ENCODE data around the gene RAB34.
A peak's percentile ranks its signal among the peaks of the same experiment; 100 is the strongest.
"Not testable (repeated sequence)": the region's sequence is repeated elsewhere in the genome, so short reads cannot be mapped to it uniquely, and the experiment has no call there.

RAB34 gene

DNA sequence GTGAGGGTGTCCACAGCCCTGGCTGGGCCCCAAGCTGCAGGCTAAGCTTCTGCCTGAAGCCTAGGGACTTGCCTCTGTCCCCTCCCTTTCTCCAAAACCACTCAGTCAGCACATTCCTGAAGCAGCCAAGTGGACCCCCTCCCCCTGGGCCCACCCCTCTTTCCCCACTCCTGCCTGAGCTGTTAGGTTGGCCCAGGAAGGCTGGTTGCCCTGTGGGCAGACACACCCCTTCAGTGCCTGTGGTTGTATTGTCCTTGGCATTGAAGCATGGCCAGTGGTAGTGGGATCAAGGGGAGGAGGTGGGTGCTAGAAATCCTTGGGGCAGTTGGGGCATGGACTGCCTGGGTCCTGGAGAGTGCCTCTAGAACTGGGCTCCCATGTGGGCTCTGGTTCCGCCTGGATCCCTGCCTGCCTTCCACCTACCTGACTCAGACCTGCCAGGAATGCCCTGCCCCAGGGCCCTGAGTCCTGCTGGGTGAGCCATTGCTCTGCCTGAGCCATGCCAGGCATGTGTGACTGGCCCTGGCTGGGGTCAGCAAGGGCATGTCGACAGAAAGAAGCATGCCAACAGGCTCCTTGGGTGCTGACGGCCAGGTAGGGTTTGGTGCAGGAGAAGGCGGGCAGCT, 28.2 kb upstream of the RAB34 start:
- DNase-seq, result no peak

DNA sequence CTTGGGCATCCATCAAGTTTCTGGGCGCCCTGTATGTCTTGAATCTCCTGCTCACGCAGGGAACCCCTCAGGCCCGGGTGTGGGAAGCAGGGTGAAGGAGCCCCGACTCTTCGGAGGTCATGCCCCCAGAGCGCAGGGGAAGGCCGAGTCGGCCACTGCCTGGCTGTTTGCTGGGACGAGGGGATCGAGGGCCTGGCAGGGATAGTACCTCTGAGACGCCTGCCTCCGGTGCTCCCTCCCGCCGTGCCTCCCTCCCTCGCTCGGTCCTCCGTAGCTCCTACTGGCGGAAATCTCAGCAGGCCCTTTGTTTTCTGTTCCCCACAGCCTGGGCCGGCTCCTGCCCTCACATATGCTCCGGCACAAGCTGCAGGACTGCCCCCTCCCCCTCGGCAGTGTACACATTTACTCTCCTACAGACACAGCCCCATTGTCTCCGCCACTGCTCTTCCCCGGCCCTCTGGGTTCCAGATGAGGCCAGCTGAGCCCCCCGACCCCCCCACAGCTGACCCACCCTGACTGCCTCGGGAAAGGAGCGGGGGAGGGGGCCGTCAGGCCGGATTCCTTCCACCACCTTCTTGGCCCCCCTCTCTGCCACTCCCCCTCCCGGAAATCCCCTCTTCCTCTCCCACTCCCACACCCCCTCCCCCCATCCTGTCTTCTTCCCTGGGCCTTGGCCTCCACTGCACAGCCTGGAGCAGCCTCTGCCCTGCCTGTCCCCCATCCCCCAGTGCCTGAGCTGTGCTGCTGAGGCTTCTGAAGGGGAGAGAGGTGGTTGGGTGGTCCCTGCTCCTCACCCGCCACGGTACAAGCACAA, 27.5 kb upstream of the RAB34 start:
- peak; percentile 46 for DNase-seq

DNA sequence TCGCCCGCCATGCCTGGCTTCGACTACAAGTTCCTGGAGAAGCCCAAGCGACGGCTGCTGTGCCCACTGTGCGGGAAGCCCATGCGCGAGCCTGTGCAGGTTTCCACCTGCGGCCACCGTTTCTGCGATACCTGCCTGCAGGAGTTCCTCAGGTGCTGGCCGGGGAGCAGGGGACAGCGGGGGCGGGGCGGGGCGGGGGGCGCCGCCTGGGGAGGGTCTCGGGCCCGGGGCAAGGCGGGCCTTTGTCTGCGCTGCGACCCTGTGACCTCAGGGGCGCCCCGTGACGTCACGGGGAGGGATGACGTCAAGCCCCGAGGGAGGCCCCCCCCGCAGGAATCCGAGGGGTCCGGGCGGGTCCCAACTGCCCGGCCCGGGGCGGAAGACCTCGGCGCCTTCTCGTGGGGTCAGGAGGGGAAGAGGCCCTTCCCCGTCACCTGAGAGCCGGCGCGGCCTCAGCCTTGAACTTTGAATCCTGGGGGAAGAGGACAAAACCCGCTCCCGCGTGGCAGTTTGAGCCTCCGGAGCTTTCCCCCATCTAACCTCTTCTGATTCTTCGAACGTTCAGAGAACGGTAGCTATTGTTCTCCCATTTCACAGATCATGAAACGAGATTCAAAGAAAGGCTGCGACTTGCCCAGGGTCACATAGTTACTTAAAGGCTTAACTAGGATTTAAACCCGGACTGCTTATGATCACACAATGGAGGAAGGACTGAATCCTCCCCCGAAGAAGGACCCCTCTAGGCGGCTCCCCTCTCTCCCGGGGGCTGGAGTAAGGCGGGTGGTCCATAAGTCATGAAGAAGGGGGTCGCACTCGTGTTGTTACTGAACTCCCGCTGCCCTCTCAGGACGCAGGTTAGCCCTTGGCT, 26.7 kb upstream of the RAB34 start:
- peak; percentile 79 for DNase-seq

DNA sequence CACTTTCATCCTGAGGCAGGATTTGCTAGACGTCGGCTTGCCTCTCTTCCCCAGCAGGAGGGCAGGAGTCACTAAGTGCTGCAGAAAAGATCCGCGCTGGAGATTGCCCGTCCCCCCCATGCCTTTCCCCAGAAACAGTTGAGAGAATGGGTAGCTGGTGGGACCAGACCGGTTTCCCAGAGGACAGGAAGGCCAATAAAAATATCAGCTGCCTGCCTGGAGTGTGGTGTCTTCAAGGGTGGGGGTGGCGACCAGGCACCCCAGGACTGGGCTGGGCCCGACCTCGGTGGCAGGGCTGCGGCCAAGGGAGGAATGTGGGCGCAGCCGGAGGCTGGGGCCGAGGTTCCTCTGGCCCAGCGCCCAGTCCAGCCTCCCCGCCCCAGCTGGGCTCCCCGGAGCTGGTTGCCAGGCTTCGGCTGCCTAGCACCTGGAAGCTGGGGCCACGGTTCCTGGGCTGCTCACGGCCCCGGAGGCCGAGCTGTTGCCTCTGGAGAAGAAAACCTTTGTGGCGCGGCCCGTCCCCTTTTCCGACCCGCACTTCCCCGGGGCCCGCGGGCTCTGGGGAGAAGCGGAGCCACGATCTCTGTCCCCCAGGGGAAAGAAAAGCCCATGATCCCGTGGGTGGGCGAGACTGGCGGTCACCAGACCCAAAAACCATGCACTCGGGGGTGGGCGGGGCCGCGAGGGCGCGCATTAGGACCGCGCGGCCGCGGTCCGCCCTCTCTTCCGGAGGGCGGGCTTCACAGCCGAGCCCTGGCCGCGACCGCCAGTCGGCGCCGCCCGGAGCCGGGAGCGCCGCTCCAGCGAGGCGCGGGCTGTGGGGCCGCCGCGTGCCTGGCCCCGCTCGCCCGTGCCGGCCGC, 25.8 kb upstream of the RAB34 start, which contains the start of gene TRAF4:
Gene TRAF4, plus strand, starts transcription at position 769 of the 861 bp plus-strand sequence. CDS start 102 bp downstream, outside the sequence.
- DNase-seq, result peak; percentile 85

DNA sequence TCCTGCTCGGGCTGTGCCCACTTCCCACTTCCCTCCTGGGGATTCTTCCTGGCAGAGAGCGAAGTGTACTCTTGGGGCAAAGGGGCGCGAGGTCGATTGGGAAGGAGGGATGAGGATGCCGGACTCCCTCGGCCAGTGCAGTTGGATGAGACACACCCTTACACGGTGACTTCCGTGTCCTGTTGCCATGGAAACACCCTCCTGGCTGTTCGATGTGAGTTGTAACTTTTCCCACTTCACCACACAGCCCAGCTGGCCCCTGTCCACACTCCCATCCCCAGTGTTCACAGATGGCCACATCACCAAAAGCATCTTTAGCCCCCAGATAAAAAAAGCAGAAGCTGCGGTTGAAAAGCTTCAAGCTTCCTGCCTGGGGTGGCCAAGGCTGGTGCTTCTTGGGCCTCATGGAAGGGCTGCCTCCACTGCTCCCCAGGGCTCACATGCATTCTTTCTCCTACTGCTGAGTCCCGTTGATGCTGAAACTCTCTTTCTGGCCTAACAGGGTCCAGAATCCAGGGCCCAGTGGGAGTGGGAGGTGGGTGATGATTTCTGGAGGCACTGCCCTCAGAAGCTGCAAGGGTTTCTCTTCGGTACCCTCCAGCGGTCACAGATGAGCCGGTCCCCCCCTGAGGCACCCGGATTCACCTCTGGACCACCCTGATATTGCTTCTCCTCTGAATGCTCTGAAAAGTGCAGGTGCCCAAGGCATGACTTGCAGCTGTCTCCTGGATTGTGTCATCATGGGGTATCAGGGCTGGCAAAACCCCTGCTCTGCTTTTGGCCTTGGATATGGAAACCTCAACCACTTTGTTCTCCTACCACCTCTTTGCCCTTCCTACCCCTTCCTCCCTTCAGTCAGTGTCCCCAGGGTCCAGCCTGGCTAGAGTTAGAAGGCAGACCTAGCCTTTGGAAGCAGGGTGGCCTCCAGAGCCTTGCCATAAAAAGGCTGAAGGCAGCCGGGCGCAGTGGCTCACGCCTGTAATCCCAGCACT, 24.0 kb upstream of the RAB34 start:
- DNase-seq, result no peak

DNA sequence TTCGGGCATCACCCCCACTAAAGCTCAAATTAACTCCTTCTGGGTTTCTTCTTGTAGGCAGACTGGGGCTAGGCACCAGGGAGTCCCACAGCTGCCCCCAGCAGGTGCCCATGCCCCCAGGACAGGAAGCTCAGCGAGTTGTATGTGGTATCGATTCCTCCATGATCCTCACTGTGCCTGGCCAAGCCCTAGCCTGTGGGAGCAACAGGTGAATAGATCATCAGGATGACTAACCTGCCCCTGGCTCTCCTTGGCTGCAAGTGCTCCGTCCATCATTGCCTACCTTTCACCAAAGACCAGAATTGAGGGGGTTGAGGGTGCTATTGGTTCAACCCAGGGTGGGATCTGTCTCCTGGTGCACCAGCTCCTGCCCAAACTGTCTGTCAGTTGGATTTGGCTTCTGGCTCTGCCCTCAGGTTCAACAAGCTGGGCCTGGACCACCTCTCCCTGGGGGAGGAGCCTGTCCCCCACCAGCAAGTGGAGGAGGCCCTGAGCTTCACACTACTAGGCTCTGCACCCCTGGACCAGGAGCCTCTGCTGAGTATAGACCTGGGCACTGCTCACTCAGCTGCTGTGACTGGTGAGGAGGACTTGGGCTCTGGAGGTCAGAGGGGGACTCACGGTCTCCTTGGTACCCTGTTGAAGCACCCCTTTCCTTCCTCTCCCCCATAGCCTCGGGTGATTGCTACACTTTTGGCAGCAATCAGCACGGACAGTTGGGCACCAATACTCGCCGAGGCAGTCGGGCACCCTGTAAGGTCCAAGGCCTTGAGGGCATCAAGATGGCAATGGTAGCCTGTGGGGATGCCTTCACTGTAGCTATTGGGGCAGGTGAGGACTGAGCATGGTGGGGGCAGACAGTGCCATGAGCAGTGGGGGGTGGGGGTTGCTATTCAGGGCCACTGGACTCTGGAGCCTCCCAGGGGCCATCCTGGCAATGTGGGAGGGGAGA, 23.0 kb upstream of the RAB34 start:
- no peak for DNase-seq

DNA sequence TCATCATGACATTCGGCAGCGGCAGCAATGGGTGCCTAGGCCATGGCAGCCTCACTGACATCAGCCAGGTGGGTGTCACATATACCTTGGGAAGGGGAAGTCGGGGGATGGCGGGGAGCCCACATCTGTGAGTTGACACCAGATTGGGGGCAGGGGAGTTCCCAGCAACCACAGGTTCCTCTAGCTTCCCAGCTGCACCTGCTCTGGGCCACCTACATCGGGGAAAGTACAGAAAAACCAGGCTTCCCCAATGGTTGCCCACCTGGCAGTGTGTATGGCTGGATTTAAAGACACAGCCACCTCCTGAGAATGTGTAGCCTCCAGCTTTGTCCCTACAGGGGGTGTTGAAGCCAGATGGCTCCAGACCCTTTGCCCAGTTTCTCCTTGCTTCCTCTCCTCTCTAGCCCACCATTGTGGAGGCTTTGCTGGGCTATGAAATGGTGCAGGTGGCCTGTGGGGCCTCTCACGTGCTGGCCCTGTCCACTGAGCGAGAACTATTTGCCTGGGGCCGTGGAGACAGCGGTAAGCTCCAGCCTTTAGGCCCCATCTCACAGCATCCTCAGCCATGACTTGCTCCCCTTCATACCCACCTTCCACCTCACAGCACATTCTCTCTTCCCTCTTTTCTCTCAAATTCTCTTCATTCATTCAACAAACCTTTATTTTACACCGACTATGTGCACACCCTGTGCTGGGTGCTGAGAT, 21.2 kb upstream of the RAB34 start:
- no peak for DNase-seq

DNA sequence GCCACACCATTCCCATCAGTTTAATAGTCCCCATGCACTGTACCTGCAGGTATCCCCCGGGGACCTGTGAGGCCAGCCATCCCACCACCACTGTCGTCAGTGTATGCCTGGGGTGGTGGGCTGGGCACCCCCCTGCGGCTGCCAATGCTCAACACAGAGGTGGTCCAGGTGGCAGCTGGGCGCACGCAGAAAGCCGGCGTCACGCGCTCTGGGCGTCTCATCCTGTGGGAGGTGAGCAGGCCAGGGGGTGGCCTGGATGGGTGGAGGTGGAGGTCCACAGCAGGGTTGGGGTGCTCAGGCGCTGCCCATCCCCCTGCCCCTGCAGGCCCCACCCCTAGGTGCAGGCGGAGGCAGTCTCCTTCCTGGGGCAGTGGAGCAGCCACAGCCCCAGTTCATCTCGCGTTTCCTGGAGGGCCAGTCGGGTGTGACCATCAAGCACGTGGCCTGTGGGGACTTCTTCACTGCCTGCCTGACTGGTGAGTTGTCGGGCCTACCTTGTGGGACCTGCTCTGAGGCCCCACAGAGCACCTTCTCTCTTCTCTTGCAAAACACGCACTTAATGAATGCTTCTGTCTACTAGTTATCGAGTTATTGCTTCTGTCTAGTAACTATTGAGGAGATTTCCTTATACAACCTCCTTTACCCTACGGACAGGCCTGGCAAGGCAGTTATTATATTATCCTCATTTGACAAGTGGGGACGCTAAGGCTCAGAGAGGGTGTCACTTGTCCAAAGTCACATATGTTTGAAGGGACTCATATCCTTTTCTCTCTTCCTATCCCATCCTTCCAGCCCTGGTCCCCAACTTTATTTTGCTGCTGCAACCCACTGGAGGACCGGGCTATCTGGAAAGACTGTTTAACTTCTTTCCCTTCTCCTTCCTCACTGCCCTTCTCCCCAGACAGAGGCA, 20.4 kb upstream of the RAB34 start:
- DNase-seq, result no peak

DNA sequence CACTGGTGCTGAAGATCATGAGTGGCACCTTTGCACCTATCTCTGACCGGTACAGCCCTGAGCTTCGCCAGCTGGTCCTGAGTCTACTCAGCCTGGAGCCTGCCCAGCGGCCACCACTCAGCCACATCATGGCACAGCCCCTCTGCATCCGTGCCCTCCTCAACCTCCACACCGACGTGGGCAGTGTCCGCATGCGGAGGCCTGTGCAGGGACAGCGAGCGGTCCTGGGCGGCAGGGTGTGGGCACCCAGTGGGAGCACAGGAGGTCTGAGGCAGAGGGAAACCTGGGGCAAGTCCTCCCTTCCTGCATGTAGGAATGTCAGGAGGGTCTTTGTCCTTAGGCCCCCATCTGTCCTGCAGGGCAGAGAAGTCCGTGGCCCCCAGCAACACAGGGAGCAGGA, 19.6 kb upstream of the RAB34 start:
- no peak for DNase-seq

DNA sequence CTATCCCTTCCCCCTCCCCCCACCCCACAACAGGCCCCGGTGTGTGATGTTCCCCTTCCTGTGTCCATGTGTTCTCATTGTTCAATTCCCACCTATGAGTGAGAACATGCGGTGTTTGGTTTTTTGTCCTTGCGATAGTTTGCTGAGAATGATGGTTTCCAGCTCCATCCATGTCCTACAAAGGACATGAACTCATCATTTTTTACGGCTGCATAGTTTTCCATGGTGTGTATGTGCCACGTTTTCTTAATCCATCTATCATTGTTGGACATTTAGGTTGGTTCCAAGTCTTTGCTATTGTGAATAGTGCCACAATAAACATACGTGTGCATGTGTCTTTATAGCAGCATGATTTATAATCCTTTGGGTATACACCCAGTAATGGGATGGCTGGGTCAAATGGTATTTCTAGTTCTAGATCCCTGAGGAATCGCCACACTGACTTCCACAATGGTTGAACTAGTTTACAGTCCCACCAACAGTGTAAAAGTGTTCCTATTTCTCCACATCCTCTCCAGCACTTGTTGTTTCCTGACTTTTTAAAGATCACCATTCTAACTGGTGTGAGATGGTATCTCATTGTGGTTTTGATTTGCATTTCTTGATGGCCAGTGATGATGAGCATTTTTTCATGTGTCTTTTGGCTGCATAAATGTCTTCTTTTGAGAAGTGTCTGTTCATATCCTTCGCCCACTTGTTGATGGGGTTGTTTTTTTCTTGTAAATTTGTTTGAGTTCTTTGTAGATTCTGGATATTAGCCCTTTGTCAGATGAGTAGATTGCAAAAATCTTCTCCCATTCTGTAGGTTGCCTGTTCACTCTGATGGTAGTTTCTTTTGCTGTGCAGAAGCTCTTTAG, 18.5 kb upstream of the RAB34 start:
- DNase-seq, result not testable (repeated sequence)

DNA sequence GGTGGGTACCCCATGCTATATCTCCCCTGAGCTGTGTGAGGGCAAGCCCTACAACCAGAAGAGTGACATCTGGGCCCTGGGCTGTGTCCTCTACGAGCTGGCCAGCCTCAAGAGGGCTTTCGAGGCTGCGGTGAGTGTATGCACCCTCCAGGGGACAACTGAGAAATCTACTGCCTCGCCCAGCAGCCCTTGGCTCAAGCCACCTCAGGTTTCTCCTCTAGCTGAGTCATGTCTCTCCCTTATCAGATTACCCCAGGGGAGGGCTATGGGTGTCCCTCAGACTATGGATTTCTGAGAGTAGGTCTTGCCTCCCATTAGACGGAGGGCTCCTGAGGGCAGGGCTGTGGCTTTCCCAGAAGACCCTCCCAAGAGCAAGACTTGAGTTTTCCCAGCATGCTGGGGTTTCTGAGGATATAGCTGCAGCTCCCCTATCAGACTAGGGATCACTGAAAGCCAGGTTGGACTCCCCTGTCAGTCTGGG, 17.6 kb upstream of the RAB34 start:
- no peak for DNase-seq

DNA sequence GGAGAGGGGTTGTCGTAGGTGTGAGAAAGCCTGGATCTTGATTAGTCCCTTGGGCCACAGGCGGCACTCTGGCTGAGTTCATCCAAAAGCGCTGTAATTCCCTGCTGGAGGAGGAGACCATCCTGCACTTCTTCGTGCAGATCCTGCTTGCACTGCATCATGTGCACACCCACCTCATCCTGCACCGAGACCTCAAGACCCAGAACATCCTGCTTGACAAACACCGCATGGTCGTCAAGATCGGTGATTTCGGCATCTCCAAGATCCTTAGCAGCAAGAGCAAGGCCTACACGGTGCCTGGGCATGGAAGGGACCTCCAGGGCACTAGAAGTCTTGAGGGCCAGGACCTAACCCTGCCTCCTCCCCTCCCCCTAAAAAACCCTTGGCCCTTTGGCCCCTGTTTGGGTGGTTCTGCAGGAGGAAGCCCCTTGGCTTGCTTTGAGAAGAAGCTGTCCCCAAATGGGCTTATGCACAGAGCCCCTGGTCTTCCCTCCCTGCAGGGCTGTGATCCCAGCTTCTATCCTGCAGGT, 17.1 kb upstream of the RAB34 start:
- DNase-seq, result no peak

DNA sequence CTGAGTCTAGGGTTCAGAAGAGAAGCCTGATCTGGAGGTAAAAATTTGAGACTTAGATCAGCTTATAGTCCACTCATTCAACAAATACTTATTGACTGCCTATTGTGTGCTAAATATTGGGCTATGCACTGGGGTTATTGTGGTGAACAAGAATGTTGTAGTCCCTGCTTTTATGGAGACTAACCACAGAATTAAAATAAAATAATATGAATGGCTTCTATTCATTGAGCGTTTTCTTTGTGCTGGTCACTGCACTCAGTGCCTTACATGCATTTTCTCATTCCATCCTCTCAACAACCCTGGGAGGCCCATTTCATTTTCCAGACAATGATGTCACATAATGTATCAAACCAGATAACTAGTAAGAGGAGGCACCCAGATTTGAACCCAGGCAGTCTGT, 15.7 kb upstream of the RAB34 start:
- DNase-seq, result no peak

DNA sequence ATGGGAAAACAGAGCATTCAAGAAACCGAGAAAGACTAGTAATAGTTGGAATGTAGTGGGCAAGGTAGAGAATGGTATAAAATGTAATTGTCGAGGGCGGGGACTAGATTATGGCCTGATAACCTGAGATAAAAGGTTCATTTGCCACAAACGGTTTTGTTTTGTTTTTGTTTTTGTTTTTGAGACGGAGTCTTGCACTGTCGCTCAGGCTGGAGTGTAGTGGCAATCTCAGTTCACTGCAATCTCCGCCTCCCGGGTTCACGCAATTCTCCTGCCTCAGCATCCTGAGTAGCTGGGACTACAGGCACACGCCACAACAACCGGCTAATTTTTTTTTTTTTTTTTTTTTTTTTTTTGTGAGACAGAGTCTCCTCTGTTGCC, 12.3 kb upstream of the RAB34 start:
- DNase-seq, result no peak

DNA sequence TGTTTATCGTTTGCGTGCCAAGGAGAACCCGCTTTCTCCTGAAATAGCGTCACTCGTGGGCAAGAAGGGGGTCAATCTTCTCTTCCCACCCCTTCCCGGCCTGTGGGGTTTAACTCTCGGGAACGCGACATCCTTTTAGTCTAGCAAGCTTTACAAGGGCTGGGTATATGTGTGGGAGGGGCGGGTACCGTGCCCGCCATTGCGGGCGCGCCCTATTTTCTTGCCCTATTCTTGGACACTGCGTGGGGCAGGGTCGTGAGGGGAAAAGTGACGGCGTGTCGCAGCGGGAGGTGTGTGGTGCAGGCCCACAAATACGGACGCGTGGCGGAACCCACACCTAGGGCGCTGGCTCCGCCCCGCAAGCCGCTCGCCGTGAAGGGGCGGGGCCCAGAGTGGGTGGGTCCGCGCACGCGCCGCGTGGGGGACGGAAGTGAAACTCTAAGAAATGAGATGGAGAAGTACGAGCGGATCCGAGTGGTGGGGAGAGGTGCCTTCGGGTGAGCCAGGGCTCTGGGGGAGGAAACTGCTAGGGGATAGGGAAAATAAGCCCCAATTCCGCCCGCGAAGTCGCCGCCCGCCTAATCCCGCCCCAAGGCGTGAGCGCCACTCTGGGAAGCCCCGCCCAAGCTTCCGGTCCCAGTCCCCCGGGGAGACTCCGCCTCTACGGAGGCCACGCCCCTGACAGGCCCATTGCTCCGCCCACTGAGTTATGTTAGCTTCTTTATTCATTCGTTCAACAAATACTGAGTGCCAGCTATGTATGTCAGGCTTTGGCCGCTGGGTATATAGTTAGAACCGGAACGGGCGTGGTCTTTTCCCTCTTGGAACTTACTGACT, 10.9 kb upstream of the RAB34 start, which contains the start of gene NEK8:
Gene NEK8, plus strand, starts transcription at position 425 of the 837 bp plus-strand sequence. Its CDS starts 26 bp downstream, at position 451.
- DNase-seq, result peak; percentile 98
